Suppressor macrophage treated with lipopolysaccharide for 1 hour (primary cell): ENCODE results near the gene CYBB.
A peak's percentile ranks its signal among the peaks of the same experiment; 100 is the strongest.

ENCODE experiments used
- DNase-seq, 3 donors: peaks; one replicate each; pipeline ENCODE4 v3.0.0-alpha.2; 2020 to 2022

The CYBB gene

GRCh38 chrX:37786624-37787422 is 7.0 kb downstream of the CYBB start:
- peak in 1 of 3 donors; percentile 15 for DNase-seq

GRCh38 chrX:37787423-37787869 is 7.6 kb downstream of the CYBB start:
- peak; percentile 59 to 84 (median 81) for DNase-seq

GRCh38 chrX:37796310-37796709 is 16.5 kb downstream of the CYBB start:
- DNase-seq: no peak

GRCh38 chrX:37796805-37797204 is 16.9 kb downstream of the CYBB start:
- peak; percentile 73 to 82 (median 78) for DNase-seq

GRCh38 chrX:37799936-37800335 is 20.1 kb downstream of the CYBB start:
- no peak for DNase-seq

GRCh38 chrX:37800717-37801116 is 20.9 kb downstream of the CYBB start:
- peak; percentile 69 to 91 (median 84) for DNase-seq

- DNase-seq: peak; percentile 60 to 90 (median 85)
Observed at GRCh38 chrX:37802028-37802427, 22.2 kb downstream of the CYBB start.

- no peak for DNase-seq
Observed at GRCh38 chrX:37803057-37803456, 23.2 kb downstream of the CYBB start.

- no peak for DNase-seq
Observed at GRCh38 chrX:37809970-37810369, 30.1 kb downstream of the CYBB start.

GRCh38 chrX:37812110-37812509 is 32.3 kb downstream of the CYBB start:
- DNase-seq: peak in 1 of 3 donors; percentile 49

GRCh38 chrX:37813570-37813969 is 33.7 kb downstream of the CYBB start:
- peak in 1 of 3 donors; percentile 35 for DNase-seq

GRCh38 chrX:37815366-37815765 is 35.5 kb downstream of the CYBB start:
- DNase-seq: no peak

GRCh38 chrX:37816766-37817165 is 36.9 kb downstream of the CYBB start:
- DNase-seq: no peak

GRCh38 chrX:37817176-37817575 is 37.3 kb downstream of the CYBB start:
- DNase-seq: no peak

GRCh38 chrX:37817579-37817978 is 37.7 kb downstream of the CYBB start:
- DNase-seq: no peak

GRCh38 chrX:37818031-37818430 is 38.2 kb downstream of the CYBB start:
- DNase-seq: no peak

- DNase-seq: no peak
Observed at GRCh38 chrX:37820646-37821045, 40.8 kb downstream of the CYBB start.

GRCh38 chrX:37824491-37825214 is 44.8 kb downstream of the CYBB start:
- no peak for DNase-seq

GRCh38 chrX:37825215-37825842 is 45.5 kb downstream of the CYBB start:
- peak; percentile 56 to 64 (median 64) for DNase-seq

GRCh38 chrX:37829721-37830120 is 49.9 kb downstream of the CYBB start:
- peak in 2 of 3 donors; percentile 34 to 39 for DNase-seq

- DNase-seq: no peak
Observed at GRCh38 chrX:37830371-37830770, 50.5 kb downstream of the CYBB start.

- DNase-seq: no peak
Observed at GRCh38 chrX:37834937-37835336, 55.1 kb downstream of the CYBB start.

GRCh38 chrX:37840931-37841330 is 61.1 kb downstream of the CYBB start:
- DNase-seq: no peak

GRCh38 chrX:37844622-37845021 is 64.8 kb downstream of the CYBB start:
- DNase-seq: no peak
